Mucosa of gallbladder (tissue), 1 donor: Measurements from ENCODE around the gene GGCT. TPM values are rescaled to one million over a fixed set of nuclear protein-coding genes. Genes with fewer than 3 reads are reported as not detected.

Source experiments
- DNase-seq: peaks from one replicate; pipeline ENCODE4 v3.0.0-alpha.2; 2020; ENCODE audit warnings: low spot score
- total RNA-seq: library from RNA; stranded (reverse); gene quantifications from one replicate; pipeline ENCODE4 v1.2.1, GENCODE V29; 2021
- donor health status: DM: no; HTN: no; CAD: no.

GGCT gene
- total RNA-seq, 1 donor from 2014 or later = 69.5 TPM

DNA sequence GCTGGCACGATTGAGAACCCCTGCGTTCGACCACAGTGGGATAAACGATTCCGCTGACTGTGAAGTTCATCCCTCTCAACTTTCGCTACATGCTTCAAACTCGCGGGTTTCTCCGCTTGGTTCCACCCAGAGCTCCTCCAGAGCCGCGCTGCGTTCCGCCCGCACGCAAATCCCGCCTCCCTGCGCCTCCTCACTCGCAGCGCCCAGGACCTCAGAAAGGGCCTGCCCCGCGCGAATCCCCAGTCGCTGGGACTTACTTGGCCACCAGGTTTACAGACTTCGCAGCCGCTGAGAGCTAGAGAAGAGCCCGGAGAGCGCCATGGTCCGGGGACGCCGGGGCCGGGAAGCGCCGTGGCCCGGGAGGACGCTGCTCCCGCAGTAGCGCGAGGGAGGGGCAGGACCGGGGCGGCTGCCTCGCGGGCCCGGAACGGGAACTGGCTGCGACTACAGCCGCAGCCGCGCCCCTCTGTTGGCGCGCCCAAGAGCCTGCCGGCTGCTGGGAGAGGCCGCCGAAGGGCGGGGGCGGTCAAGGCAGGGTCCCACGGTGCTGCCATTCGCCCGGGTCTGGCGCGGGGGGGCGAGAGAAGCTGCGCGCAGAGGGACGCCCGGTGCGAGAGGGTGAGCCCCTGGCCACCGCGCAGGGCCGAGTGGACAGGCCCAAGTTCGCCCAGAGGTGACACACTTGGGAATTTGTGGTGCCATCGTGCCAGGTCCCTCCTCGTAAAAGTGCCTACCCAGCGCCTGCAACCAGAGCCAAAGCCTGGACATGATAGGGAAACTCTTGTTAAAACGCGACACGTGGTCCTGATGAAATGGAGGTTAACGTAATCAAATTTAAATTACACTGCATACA, 26.1 kb downstream of the GGCT start, which contains the start of gene NOD1:
NOD1 (minus strand) TSS at position 436 of the 853 bp plus-strand sequence. CDS start 21,863 bp downstream, outside the sequence.
- peak; percentile 63 for DNase-seq

DNA sequence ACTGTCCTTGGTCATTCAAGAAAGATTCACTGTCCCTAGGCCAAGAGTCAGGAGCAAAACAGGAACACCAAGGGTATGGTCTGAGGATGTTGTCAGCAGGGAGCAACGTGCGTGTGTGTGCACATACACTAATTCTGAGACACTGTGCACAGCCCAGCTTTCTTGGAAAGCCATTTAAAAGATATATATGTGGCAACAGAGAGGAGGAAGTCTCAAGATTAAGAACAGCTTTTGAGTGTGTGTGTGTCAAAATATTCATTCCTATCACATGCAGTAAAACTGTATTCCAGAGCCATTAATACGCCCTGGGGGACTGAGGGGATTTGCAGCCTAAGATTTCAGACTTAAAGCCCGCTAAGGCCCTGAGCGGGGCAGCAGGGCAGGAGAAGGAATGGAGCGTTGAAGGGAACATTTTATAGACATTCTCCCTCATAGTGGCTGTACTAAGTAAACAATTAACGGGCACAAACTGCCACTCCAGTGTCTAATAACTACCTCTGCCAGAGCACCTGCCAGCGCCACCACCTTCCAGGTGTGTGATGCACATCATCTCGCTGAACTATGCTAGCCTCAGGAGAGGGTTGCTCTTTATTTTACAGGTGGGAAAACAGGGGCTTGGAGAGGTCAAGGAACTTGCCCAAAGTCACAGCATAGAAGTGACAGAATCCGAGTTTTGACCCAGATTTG, 28.0 kb downstream of the GGCT start:
- DNase-seq = no peak

GRCh38 chr7:30475580-30475979, 29.0 kb downstream of the GGCT start:
- DNase-seq = no peak

GRCh38 chr7:30474893-30475292, 29.7 kb downstream of the GGCT start:
- no peak for DNase-seq

- DNase-seq = no peak
Measured at GRCh38 chr7:30474485-30474884, 30.1 kb downstream of the GGCT start.

GRCh38 chr7:30473903-30474302, 30.7 kb downstream of the GGCT start:
- DNase-seq = no peak

DNA sequence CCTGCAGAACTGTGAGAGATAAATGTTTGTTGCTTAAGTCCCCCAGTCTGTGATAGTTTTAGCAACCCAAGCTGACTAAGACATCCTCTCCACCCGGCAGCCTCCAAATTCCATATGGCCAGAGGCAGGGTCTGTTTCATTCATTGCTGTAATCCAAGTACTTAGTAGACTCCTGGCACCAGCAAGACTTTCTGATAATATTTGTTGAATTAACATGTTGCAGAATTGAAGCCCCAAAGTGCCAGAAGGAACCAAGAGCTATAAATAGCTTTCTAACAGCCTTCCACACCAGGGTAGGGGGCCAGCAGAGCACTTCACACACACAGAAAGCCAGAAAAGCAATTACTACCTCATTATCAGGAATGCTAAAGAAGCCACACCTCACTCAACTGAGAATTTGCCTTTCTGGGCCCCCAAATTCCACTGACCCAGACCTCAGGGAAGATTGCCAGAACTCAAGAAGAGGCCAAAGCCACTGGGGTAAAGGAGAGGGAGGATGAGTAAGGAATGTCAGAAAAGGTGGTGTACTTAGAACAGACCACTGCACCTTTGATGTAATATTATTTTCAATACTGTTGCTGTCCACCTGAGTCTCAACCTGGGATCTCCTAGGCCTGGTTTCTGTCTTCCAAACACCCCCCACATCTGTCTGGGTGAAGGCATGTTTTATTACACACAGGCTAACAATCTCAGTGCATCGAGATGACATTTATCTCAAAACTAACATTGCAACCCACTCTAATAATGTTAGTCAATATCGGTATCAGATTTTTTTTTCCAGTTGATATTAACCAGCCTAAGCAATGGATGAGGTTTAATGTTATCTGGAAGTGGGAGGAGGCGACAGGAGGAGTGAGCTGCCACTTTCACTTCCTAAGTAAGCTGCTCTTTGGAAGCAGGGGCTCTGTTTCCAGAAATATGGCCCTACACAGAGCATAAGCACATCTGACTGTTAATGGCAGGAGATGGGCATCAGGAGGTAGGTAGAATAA, 31.5 kb downstream of the GGCT start:
- DNase-seq = no peak

- no peak for DNase-seq
Measured at GRCh38 chr7:30472081-30472783, 32.4 kb downstream of the GGCT start.

DNA sequence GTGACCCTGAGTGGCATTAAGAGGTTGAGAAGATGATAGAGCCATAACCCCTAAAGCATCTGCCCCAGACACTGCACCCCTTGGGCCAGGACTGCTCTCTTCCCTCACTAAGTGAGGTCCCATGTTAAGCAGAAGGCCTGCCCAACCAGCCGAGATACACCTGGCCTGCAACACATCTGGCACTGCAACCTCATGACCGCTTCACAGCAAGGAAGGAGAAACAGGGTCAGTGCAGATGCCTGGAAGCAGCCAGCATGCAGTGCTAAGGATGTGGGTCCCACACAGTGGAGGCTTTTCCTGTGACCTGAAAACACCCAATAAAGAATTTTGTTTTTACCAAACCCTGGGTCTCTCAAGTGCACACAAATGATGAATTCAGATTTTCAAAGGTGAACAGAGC, 33.4 kb downstream of the GGCT start:
- peak; percentile 10 for DNase-seq

- peak; percentile 66 for DNase-seq
Measured at GRCh38 chr7:30470771-30471170, 33.9 kb downstream of the GGCT start.

DNA sequence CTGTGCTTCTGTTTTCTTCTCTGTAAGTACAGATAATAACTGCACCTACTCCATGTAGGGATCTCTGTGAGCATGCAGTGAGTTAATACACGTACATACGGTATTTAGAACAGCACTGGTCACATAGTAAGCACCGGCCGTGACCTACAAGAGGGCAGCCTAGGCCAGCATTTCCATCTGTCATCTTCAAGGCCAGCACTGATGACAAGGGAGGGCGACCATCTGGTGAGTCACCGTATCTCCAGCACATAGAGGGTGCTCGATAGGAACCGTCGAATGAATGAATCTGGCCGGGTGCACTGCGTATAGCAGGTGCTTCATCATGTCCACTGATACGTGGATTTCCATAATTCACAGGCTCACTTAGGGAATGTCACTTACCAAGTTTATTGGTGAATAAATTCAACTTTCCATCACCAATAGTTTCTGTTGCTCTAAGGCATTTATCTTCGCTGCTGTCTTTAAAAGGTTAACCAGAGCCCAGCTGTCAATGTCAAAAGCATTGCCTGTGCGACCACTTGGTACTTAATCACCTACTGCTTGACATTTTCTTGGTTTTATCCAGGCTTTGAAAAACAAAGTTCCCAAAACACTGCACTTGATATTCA, 34.4 kb downstream of the GGCT start:
- no peak for DNase-seq

- peak; percentile 86 for DNase-seq
Measured at GRCh38 chr7:30469303-30469702, 35.3 kb downstream of the GGCT start.

DNA sequence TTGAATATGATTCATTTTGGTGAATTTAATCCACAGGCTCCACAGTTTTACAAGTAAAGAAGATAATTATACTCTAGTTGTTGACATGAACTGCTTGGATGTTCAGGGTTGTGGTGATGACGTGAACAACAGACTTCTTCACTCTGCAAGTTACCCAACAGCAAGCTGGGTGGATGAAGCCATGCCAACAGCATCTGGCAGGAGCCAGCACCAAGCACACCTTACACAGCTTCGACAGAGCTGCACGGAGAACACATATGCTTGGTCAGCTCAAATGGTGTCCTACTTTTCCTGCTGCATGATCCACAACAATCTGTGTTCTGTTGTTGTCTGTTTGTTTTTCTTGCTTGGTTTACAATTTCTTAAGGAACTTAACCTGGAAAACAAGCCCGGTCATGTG, 35.8 kb downstream of the GGCT start:
- DNase-seq = peak; percentile 40

GRCh38 chr7:30468041-30468440, 36.6 kb downstream of the GGCT start:
- no peak for DNase-seq

- no peak for DNase-seq
Measured at GRCh38 chr7:30467271-30467670, 37.4 kb downstream of the GGCT start.

DNA sequence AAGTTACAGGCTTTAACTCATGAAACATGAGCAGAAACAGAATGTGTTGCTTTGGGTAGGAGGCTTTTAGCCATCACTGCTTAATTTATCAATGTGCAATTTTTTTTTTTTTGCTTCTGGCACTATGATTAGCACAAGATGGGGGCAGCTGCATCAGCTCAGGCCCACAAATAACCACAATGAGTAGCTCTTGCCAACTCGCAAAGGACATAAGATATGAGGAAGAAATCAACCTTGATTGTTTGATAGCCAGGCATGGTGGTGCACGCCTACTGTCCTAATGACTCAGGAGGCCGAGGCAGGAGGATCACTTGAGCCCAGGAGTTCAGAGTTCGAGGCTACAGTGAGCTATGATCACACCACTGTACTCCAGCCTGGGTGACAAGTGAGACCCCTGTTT, 38.4 kb downstream of the GGCT start:
- no peak for DNase-seq

GRCh38 chr7:30465811-30466180, 38.8 kb downstream of the GGCT start:
- no peak for DNase-seq

DNA sequence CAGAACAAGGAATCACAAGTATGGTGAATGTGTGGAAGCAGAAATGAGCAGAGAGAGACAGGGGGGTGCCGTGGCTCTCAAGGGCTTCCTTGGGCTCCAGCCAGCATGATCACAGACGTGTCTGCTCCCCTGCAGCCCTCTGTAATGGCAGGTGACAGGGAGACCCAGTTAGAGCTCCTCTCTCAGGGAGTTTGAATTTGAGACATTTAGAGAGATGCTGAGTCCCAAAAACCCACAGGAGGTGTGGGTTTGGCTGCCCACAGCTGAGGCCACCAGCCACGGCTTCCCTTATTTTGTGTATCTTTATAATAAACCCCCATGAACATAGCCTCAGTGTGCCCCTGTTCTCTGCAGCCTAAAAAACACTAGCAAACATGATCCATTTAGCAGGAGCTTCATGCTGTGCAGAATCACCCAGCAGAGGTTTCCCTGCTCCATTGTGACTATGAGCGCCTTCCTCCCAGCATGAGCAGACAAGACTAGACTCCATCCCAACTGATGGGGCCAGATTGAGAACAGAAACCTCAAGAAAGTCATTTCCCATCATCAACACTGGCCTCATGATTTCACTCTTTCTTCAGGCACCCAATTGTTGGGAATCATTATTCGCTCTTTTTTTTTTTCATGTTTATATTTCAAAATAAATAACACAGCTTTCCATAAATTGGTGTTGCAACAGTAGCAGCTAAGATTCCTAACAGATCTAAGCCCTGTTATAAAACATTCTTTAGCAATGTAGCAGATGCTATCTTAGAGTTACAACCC, 39.4 kb downstream of the GGCT start:
- DNase-seq = no peak

DNA sequence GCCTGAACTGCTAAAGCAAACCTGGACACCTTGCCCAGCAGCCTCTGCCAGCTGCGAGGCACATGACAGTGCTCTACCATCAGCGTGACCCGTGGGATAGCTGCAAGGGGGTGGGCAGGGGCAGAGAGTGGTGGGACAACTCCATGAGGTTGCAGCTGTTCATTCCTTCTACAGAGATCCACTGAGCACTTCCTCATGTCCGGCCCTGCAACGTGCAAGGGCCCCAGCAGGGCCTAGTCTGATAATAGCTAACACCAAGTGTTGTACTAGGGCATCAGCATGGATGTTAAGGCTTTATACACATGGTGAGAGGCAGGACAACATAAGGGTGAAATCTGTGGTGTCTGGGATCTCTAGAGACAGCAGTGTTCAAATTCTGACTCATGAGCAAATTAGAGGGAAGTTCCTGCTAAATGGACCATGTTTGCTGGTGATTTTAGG, 40.4 kb downstream of the GGCT start:
- DNase-seq = no peak
